Measurements from ENCODE around the gene PTPN14. TPM values are rescaled to one million over a fixed set of nuclear protein-coding genes. Genes with fewer than 3 reads are reported as not detected.

Gene PTPN14
- total RNA-seq, 4 donors from 2014 or later: 42.8 to 63.8 (median 50.4) TPM

DNA sequence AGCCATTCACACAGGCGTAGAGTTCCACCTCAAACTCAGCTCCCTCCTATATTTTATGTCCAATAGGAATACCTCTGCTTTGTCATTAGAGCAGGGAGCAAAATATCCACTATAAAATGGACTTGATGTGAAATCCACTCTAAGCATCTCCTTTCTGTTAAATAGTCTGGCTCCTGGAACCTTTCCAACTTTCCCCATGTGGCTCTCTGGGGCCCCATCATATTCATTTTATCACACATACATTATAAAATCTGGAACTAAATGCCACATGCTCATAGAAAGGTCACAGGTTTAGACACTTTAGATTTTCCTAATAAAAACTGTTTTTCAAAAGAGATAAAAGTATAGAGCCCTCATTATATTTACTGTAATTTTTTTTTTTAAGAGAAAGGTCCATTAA lies 82.1 kb downstream of the PTPN14 start:
- ATAC-seq (no peak), DNase-seq (no peak)
- no peaks in the 10 kb centered on the region for H3K27me3 ChIP-seq
- H3K4me1 ChIP-seq: peaks cover 41 to 50% of the 10 kb centered on the region in 2 donors
- H3K27ac ChIP-seq: peak overlapping the region in 1 of 4 donors; percentile 16
- intact Hi-C loops (cut with DNase I; ENCODE audit: low total_unique reads): no loop called here
- no peak for TF ChIP-seq POLR2A (IDR thresholded peaks at IDR 0.05)
- TF ChIP-seq, protein P1, sequence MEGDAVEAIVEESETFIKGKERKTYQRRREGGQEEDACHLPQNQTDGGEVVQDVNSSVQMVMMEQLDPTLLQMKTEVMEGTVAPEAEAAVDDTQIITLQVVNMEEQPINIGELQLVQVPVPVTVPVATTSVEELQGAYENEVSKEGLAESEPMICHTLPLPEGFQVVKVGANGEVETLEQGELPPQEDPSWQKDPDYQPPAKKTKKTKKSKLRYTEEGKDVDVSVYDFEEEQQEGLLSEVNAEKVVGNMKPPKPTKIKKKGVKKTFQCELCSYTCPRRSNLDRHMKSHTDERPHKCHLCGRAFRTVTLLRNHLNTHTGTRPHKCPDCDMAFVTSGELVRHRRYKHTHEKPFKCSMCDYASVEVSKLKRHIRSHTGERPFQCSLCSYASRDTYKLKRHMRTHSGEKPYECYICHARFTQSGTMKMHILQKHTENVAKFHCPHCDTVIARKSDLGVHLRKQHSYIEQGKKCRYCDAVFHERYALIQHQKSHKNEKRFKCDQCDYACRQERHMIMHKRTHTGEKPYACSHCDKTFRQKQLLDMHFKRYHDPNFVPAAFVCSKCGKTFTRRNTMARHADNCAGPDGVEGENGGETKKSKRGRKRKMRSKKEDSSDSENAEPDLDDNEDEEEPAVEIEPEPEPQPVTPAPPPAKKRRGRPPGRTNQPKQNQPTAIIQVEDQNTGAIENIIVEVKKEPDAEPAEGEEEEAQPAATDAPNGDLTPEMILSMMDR (IDR thresholded peaks at IDR 0.05 in 4 of 5, conservative IDR thresholded peaks at IDR 0.05 in 1 of 5): no peak
- H3K9me3 ChIP-seq: no peaks in the 10 kb centered on the region
- in situ Hi-C loops (cut with MboI; ENCODE audit: low sequenced_read_pairs in 4 of 4): no loop called here
- H3K36me3 ChIP-seq: no peaks in the 10 kb centered on the region
- H3K4me3 ChIP-seq: no peak overlapping the region

DNA sequence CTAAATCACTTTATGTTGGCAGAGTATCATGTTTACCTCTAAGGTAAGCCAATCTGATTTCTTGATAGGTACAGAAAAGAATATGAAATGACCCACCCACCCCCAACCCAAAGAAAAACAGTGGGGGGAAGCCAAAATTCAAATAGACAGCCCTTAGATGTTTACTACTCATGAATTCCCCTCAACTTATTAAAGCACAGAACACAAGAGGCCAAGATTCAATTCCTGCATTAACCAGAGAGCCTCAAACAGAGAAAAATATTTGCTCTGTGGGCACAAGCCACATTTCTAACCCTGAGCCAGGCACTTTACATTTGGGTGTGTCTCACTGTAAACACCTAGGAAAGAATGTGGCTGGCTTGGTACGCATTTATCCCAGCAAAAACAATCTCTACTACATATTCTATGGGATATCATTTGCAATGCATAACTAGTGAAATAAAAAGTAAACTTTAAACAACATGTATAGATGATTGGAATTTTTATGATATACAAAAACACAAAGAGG lies 84.3 kb downstream of the PTPN14 start:
- TF ChIP-seq, protein P1 (IDR thresholded peaks at IDR 0.05 in 4 of 5, conservative IDR thresholded peaks at IDR 0.05 in 1 of 5): no peak
- TF ChIP-seq POLR2A (IDR thresholded peaks at IDR 0.05): no peak
- ATAC-seq (no peak), DNase-seq (no peak)
- Histone ChIP-seq H3K27me3 (no peaks in the 10 kb centered on the region), H3K9me3 (no peaks in the 10 kb centered on the region), H3K4me3 (no peak overlapping the region), H3K36me3 (no peaks in the 10 kb centered on the region), H3K27ac (peak overlapping the region in 1 of 4 donors; percentile 56), H3K4me1 (peaks cover 32 to 40% of the 10 kb centered on the region in 2 donors)
- in situ Hi-C loops (cut with MboI; ENCODE audit: low sequenced_read_pairs in 4 of 4) (no loop called here), intact Hi-C loops (cut with DNase I; ENCODE audit: low total_unique reads) (no loop called here)

DNA sequence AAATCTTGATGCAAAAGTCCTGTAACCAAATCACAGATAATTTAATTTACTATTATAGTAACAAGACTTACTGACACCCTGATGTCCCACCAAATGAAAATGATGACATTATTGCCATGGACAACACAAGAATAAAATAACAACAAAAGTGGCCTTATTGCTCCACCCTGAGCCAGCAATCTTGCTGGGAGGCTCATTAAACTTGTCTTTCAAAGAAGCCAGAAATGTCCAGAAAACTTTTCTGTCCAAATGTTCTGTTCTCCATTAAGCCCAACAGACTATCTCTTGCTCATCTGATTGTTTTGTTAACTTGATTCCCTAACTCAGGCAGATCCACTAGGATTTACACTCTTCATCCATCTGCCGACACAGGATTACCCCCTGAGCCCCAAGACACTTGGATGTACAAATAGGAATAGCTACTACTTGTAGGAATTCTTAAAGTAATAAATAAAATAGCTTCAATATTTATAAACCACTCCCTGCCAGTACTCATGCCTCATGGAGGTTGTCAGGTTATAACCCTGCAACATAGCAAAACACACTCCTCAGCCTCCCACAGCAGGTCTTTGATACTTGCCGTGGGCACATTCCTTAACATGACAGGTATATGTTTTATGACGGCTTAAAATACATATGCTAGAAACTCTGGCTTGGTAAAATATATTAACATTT lies 84.9 kb downstream of the PTPN14 start:
- H3K9me3 ChIP-seq: no peaks in the 10 kb centered on the region
- no peak overlapping the region for H3K4me3 ChIP-seq
- DNase-seq (no peak), ATAC-seq (no peak)
- H3K27ac ChIP-seq: peak overlapping the region in 1 of 4 donors; percentile 56
- peaks cover 27 to 44% of the 10 kb centered on the region in 2 donors for H3K4me1 ChIP-seq
- no peaks in the 10 kb centered on the region for H3K27me3 ChIP-seq
- intact Hi-C loops (cut with DNase I; ENCODE audit: low total_unique reads): no loop called here
- in situ Hi-C loops (cut with MboI; ENCODE audit: low sequenced_read_pairs in 4 of 4): no loop called here
- TF ChIP-seq, protein P1 (IDR thresholded peaks at IDR 0.05 in 4 of 5, conservative IDR thresholded peaks at IDR 0.05 in 1 of 5): no peak
- TF ChIP-seq POLR2A (IDR thresholded peaks at IDR 0.05): no peak
- no peaks in the 10 kb centered on the region for H3K36me3 ChIP-seq

DNA sequence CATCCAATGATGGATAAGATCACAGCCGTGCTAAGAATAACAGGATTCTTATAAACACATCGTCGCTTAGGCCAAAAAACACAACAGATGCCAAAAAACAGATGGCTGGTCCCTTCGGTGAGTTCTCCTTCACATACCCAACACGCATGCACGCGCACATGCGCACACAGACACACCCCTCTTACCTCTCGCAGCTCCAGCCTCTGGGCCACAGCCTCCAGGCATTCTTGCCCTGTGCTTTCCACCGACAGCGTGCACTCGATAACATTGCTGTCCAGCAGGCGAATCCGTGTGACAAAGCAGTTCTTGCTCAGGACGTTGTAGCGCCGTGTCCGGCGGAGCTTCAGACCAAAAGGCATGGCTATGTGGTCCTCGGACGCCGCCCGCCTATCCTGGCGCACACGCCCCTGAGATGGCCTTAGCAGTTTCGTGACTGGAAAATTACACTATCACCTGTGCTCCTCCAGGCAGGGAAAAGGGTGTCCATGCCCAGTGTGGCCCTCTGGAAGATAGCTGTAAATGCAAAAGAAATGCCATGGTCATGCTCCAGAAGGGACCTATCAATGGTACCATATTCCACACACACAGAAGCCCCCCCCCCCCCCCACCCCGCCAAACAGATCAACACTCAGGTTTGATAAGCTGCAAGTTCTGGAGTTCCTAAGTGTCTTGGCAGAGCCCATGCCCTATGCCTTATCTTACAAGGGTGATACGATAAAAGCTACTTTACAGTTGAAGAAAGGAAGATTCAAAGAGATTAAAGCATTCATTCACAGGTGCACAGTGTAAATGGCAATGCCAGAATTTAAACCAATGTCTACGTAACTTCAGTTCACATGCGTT lies 86.7 kb downstream of the PTPN14 start:
- TF ChIP-seq, protein P1 (IDR thresholded peaks at IDR 0.05 in 4 of 5, conservative IDR thresholded peaks at IDR 0.05 in 1 of 5): no peak
- H3K27me3 ChIP-seq: no peaks in the 10 kb centered on the region
- H3K4me3 ChIP-seq: peak overlapping the region in 1 of 4 donors; percentile 25
- H3K9me3 ChIP-seq: no peaks in the 10 kb centered on the region
- no peaks in the 10 kb centered on the region for H3K36me3 ChIP-seq
- H3K4me1 ChIP-seq: peaks cover 23 to 50% of the 10 kb centered on the region in 2 donors
- ATAC-seq: no peak
- intact Hi-C loops (cut with DNase I; ENCODE audit: low total_unique reads): no loop called here
- in situ Hi-C loops (cut with MboI; ENCODE audit: low sequenced_read_pairs in 4 of 4): no loop called here
- no peak for DNase-seq
- H3K27ac ChIP-seq: peak overlapping the region in 1 of 4 donors; percentile 78
